Liver (tissue), 3 donors: ENCODE results near the gene ATG10.
"Not testable (repeated sequence)": the region's sequence is repeated elsewhere in the genome, so short reads cannot be mapped to it uniquely, and the experiment has no call there.

Experiments used
- CTCF ChIP-seq: fragments of 150-350 bp; IDR thresholded peaks from 2 replicates; pipeline ENCODE4 v1.5.1; 2017; ENCODE audit warnings: improper control_type of control experiment, low read depth, low read length; ENCODE audit not compliant: missing input control
- EGR1 ChIP-seq, 2 donors: IDR thresholded peaks; 2 replicates each; pipeline ENCODE4 v1.6.1; 2016 to 2018; ENCODE audit warnings: antibody characterized with exemption in 2 of 2, low read depth in 2 of 2
- FOXA1 ChIP-seq: IDR thresholded peaks from 2 replicates; pipeline ENCODE4 v1.6.1; 2016; ENCODE audit warnings: antibody characterized with exemption
- GABPA ChIP-seq, 2 donors: IDR thresholded peaks in 1 of 2; conservative IDR thresholded peaks in 1 of 2; 2 replicates each; pipeline ENCODE4 v1.6.1; 2016; ENCODE audit warnings: antibody characterized with exemption in 2 of 2, mild to moderate bottlenecking in 1 of 2, moderate library complexity in 1 of 2
- HNF4G ChIP-seq: IDR thresholded peaks from 2 replicates; pipeline ENCODE4 v1.6.1; 2016; ENCODE audit warnings: antibody characterized with exemption
- JUND ChIP-seq, 2 donors: IDR thresholded peaks; 2 replicates each; pipeline ENCODE4 v1.6.1; 2016; ENCODE audit warnings: antibody characterized with exemption in 2 of 2
- MAX ChIP-seq: IDR thresholded peaks from 2 replicates; pipeline ENCODE4 v1.6.1; 2016; ENCODE audit warnings: antibody characterized with exemption
- RAD21 ChIP-seq, 2 donors: IDR thresholded peaks; 2 replicates each; pipeline ENCODE4 v1.6.1; 2016; ENCODE audit warnings: antibody characterized with exemption in 2 of 2, mild to moderate bottlenecking in 2 of 2
- REST ChIP-seq: IDR thresholded peaks from 2 replicates; pipeline ENCODE4 v1.6.1; 2016; ENCODE audit warnings: antibody characterized with exemption, mild to moderate bottlenecking
- RXRA ChIP-seq, 2 donors: IDR thresholded peaks; 2 replicates each; pipeline ENCODE4 v1.6.1; 2017 to 2018; ENCODE audit warnings: antibody characterized with exemption in 2 of 2, mild to moderate bottlenecking in 1 of 2
- SP1 ChIP-seq: IDR thresholded peaks from 2 replicates; pipeline ENCODE4 v1.6.1; 2018; ENCODE audit warnings: antibody characterized with exemption, mild to moderate bottlenecking
- TAF1 ChIP-seq: conservative IDR thresholded peaks from 2 replicates; pipeline ENCODE4 v1.6.1; 2016; ENCODE audit warnings: antibody characterized with exemption, mild to moderate bottlenecking
- YY1 ChIP-seq: IDR thresholded peaks from 2 replicates; pipeline ENCODE4 v1.6.1; 2016; ENCODE audit warnings: antibody characterized with exemption, mild to moderate bottlenecking
- ZBTB33 ChIP-seq: IDR thresholded peaks from 2 replicates; pipeline ENCODE4 v1.6.1; 2016; ENCODE audit warnings: antibody characterized with exemption
- donor health status: healthy.
- donor health status: healthy.

- not testable (repeated sequence) for TF ChIP-seq CTCF; JUND (IDR thresholded peaks at IDR 0.05); YY1; REST; MAX; RXRA (IDR thresholded peaks at IDR 0.05); ZBTB33; RAD21 (IDR thresholded peaks at IDR 0.05); HNF4G; TAF1; SP1; FOXA1; GABPA (IDR thresholded peaks at IDR 0.05 in 1 of 2, conservative IDR thresholded peaks at IDR 0.05 in 1 of 2); EGR1 (IDR thresholded peaks at IDR 0.05; ENCODE audit: low read depth in 2 of 2)
Observed at GRCh38 chr5:82068042-82068441, 96.2 kb downstream of the ATG10 start.
